CMK (cell line): ENCODE measurements around the gene TSKS.
A peak's percentile ranks its signal among the peaks of the same experiment; 100 is the strongest.

Experiments used
- DNase-seq: peaks from one replicate; pipeline ENCODE4 v3.0.0-alpha.2; 2010; ENCODE audit warnings: low read depth

TSKS gene

DNA sequence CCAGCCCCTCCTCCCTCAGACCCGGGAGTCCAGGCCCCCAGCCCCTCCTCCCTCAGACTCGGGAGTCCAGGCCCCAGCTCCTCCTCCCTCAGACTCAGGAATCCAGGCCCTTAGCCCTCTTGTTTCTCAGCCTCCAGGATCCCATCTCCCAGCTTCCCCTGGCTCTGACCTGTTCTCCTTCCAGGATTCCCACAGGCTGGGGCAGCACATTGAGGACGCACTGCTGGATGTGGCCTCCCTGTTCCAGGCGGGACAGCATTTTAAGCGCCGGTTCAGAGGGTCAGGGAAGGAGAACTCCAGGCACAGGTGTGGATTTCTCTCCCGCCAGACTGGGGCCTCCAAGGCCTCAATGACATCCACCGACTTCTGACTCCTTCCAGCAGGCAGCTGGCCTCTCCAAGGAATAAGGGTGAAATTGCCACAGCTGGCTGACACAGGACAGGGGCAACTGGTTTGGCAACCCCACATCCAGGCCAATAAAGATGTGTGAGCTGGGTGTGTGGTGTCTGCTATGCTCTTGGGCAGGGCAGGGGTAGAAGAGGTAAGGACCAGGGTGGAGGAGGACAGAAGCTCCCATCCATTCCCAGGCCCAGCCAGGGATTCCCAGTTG lies 49.8 kb downstream of the TSKS start:
- DNase-seq, result no peak

- peak; percentile 84 for DNase-seq
Measured at GRCh38 chr19:49712397-49712859, 50.7 kb downstream of the TSKS start.

DNA sequence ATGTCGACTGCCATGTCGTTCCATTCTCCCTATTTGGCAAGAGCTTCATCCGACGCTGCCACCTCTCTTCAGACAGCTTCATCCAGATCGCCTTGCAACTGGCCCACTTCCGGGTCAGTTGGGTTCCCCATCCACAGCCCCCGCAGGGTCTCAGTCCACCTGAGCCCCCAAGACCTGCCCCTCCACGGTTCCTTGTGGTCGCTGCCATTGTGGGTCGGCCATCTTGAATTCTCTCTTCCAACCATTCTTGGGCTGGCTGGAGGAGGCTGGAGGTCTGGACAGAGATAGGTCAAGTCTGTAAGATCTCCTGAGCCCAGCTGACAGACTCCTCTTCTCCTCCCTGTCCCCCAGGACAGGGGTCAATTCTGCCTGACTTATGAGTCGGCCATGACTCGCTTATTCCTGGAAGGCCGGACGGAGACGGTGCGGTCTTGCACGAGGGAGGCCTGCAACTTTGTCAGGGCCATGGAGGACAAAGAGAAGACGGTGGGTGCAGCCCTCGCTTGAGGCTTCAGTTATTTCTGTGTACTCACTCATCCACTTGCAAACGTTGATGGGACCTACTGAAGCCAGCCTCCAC lies 52.6 kb downstream of the TSKS start:
- DNase-seq, result no peak

GRCh38 chr19:49705919-49706318 lies 57.2 kb downstream of the TSKS start:
- DNase-seq, result no peak

GRCh38 chr19:49704888-49705642 lies 58.0 kb downstream of the TSKS start:
- DNase-seq, result no peak

DNA sequence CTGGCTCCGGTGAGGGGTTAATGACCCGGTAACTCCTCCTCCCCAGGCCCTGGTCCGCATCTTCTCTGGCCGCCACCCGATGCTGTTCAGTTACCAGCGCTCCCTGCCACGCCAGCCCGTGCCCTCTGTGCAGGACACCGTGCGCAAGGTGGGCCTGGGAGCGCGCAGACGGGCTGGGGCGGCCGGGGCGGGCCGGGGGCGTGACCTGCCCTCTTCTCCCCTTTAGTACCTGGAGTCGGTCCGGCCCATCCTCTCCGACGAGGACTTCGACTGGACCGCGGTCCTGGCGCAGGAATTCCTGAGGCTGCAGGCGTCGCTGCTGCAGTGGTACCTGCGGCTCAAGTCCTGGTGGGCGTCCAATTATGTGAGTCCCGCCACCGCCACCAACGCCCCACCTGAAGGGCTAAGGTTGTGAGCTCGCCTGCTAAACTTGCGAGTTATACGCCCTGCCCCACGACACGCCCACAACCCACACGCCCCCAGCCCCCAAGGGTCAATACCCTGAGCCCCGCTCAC lies 61.8 kb downstream of the TSKS start:
- DNase-seq, result no peak

DNA sequence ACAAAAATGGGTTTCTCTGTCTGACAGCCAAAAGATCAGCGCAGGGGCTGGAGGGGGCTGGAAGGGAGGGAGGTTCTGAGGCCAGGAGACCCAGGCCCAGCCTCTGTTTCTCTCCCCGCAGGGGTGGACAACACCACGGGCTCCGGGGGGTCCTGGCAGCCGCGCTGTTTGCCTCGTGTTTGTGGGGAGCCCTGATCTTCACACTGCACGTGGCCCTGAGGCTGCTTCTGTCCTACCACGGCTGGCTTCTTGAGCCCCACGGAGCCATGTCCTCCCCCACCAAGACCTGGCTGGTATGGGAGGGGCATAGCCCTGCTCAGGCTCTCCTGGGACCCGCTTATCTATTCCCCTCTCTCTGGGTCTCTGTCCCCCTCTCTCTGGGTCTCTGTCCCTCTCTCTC lies 62.5 kb downstream of the TSKS start:
- no peak for DNase-seq

DNA sequence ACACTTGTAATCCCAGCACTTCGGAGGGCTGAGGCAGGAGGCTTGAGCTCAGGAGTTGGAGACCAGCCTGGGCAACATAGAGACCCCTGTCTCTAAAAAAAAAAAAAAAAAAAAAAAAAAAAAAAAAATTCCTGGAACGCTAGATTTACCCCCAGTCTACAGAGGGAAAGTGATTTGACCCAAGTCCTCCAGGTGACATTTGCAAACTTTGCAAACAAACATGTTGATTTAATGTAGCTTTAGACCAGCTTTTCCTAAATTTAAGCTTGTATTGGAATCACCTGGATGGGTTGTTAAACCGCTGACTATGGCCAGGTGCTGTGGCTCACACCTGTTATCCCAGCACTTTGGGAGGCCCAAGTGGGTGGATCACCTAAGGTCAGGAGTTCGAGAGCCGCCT lies 63.7 kb downstream of the TSKS start:
- DNase-seq, result no peak

GRCh38 chr19:49696865-49697264 lies 66.2 kb downstream of the TSKS start:
- no peak for DNase-seq

DNA sequence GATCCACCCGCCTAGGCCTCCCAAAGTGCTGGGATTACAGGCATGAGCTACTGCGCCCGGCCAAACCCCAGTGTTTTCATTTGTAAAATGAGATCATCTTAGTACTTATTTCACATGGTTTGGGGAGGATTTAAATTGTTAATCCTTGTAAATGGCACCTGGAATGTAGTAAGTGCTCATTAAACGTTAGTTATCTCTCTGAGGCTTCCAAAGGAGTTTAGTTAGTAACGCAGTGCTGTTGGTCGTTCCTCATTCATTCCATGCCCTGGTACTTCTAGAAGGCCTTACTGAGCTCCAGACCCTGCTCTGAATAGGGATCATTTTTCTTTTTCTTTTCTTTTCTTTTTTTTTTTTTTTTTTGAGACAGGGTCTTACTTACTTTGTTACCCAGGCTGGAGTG lies 67.0 kb downstream of the TSKS start:
- DNase-seq, result no peak

- DNase-seq, result no peak
Measured at GRCh38 chr19:49692147-49692506, 71.0 kb downstream of the TSKS start.

- no peak for DNase-seq
Measured at GRCh38 chr19:49691243-49692146, 71.6 kb downstream of the TSKS start.

GRCh38 chr19:49690656-49691242 lies 72.4 kb downstream of the TSKS start, which contains the start of gene CPT1C:
CPT1C (plus strand) TSS chr19:49691116; CDS start chr19:49692253, 1,137 bp downstream.
- DNase-seq, result no peak

- DNase-seq, result no peak
Measured at GRCh38 chr19:49690079-49690655, 72.9 kb downstream of the TSKS start.
